Measurements from ENCODE around the gene BMP8A.

The BMP8A gene

GRCh38 chr1:39562886-39563285 is 71.5 kb downstream of the BMP8A start:
- no peaks in the 10 kb centered on the region for H3K4me1 ChIP-seq (ENCODE audit: control insufficient read depth, insufficient read depth, low read length, unreplicated experiment)
- peaks cover 74% of the 10 kb centered on the region for H3K36me3 ChIP-seq (ENCODE audit: insufficient read depth, low read length)
- no peak overlapping the region for H3K27ac ChIP-seq (ENCODE audit: low read depth, low read length)
- no peak overlapping the region for H2AFZ ChIP-seq (ENCODE audit: low read length, unreplicated experiment)
- H3K4me3 ChIP-seq (ENCODE audit: low read depth, low read length), result no peak overlapping the region
- no peaks in the 10 kb centered on the region for H3K27me3 ChIP-seq (ENCODE audit: insufficient read depth, low read length)
- peaks cover 12% of the 10 kb centered on the region for H3K79me2 ChIP-seq (ENCODE audit: control insufficient read depth, insufficient read depth, low read length, unreplicated experiment)

DNA sequence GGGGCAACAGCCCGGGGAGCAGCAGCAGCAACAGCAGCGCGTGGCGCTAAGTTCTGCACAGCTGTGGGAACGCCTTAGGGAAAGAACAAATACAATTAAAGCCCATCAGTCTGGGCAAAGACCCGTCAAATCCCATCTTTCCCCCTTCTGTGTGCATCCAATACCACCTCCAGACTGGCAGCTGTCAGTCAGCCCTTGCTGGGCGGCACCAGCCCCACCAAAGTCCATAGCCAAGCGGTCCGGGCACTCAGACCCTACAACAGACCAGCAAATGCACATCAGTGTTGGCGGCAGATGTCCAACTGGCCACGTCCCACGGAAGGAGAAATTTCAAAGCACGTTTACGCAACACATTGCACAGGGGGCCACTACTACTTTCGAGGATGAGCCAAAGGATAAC is 72.2 kb downstream of the BMP8A start:
- Histone ChIP-seq H3K36me3 (ENCODE audit: insufficient read depth, low read length) (peaks cover 75% of the 10 kb centered on the region), H3K4me3 (ENCODE audit: low read depth, low read length) (no peak overlapping the region), H2AFZ (ENCODE audit: low read length, unreplicated experiment) (no peak overlapping the region), H3K27me3 (ENCODE audit: insufficient read depth, low read length) (no peaks in the 10 kb centered on the region), H3K79me2 (ENCODE audit: control insufficient read depth, insufficient read depth, low read length, unreplicated experiment) (peaks cover 17% of the 10 kb centered on the region), H3K4me1 (ENCODE audit: control insufficient read depth, insufficient read depth, low read length, unreplicated experiment) (no peaks in the 10 kb centered on the region), H3K27ac (ENCODE audit: low read depth, low read length) (no peak overlapping the region)

- H3K36me3 ChIP-seq (ENCODE audit: insufficient read depth, low read length), result peaks cover 81% of the 10 kb centered on the region
- peaks cover 18% of the 10 kb centered on the region for H3K79me2 ChIP-seq (ENCODE audit: control insufficient read depth, insufficient read depth, low read length, unreplicated experiment)
Observed at GRCh38 chr1:39564340-39564739, 72.9 kb downstream of the BMP8A start.

DNA sequence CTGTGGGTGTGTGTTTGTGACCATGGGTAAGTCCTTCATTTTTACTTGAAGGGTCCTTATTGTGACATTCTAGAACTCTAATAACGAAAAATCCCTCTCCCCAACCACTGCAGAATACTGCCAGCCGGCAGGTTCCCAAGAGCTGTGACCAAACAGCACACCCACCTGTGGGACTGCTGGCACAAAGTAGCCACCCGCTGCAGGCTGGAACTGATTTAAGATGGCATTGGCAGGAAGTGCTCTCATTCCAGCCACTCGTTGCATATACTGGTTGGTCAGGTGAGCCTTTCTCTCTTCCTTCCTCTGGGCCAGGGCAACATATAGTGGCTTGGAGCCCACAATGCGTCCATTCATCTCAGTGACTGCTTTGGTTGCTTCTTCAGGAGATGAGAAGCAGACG is 73.5 kb downstream of the BMP8A start:
- Histone ChIP-seq H3K4me3 (ENCODE audit: low read depth, low read length) (no peak overlapping the region), H3K4me1 (ENCODE audit: control insufficient read depth, insufficient read depth, low read length, unreplicated experiment) (no peaks in the 10 kb centered on the region), H3K36me3 (ENCODE audit: insufficient read depth, low read length) (peaks cover 86% of the 10 kb centered on the region), H3K79me2 (ENCODE audit: control insufficient read depth, insufficient read depth, low read length, unreplicated experiment) (peaks cover 19% of the 10 kb centered on the region), H3K27ac (ENCODE audit: low read depth, low read length) (no peak overlapping the region), H2AFZ (ENCODE audit: low read length, unreplicated experiment) (no peak overlapping the region), H3K27me3 (ENCODE audit: insufficient read depth, low read length) (no peaks in the 10 kb centered on the region)

More at GRCh38 chr1:39564340-39564739, 72.9 kb downstream of the BMP8A start:
- no peak overlapping the region for H3K4me3 ChIP-seq (ENCODE audit: low read depth, low read length)
- H2AFZ ChIP-seq (ENCODE audit: low read length, unreplicated experiment), result no peak overlapping the region
- no peak overlapping the region for H3K27ac ChIP-seq (ENCODE audit: low read depth, low read length)
- H3K4me1 ChIP-seq (ENCODE audit: control insufficient read depth, insufficient read depth, low read length, unreplicated experiment), result no peaks in the 10 kb centered on the region
- no peaks in the 10 kb centered on the region for H3K27me3 ChIP-seq (ENCODE audit: insufficient read depth, low read length)

- H3K27ac ChIP-seq (ENCODE audit: low read depth, low read length), result no peak overlapping the region
- no peak overlapping the region for H2AFZ ChIP-seq (ENCODE audit: low read length, unreplicated experiment)
- peaks cover 35% of the 10 kb centered on the region for H3K79me2 ChIP-seq (ENCODE audit: control insufficient read depth, insufficient read depth, low read length, unreplicated experiment)
- peaks cover 84% of the 10 kb centered on the region for H3K36me3 ChIP-seq (ENCODE audit: insufficient read depth, low read length)
- H3K27me3 ChIP-seq (ENCODE audit: insufficient read depth, low read length), result no peaks in the 10 kb centered on the region
- no peak overlapping the region for H3K4me3 ChIP-seq (ENCODE audit: low read depth, low read length)
- no peaks in the 10 kb centered on the region for H3K4me1 ChIP-seq (ENCODE audit: control insufficient read depth, insufficient read depth, low read length, unreplicated experiment)
Observed at GRCh38 chr1:39566441-39567137, 75.2 kb downstream of the BMP8A start.

DNA sequence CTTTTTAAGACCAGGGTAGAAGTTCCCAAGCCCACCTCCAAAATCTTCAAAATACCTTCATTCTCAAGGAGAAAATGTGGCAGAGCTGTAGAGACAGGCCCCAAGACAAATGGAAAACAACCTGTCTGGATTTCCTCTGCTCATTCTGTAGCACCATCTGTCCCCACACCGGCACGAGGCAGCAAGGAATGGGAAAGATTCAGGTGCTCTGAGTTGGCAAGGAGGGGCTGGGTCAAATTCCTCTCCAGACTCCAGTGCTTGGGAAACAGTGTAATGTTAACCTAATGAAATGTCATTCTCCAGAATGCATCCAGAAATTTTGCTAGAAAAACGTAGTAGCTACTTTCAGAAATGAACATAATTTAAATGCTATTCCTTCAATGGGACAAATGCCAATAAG is 75.9 kb downstream of the BMP8A start:
- Histone ChIP-seq H3K4me1 (ENCODE audit: control insufficient read depth, insufficient read depth, low read length, unreplicated experiment) (no peaks in the 10 kb centered on the region), H3K27ac (ENCODE audit: low read depth, low read length) (no peak overlapping the region), H2AFZ (ENCODE audit: low read length, unreplicated experiment) (no peak overlapping the region), H3K4me3 (ENCODE audit: low read depth, low read length) (no peak overlapping the region), H3K36me3 (ENCODE audit: insufficient read depth, low read length) (peaks cover 84% of the 10 kb centered on the region), H3K79me2 (ENCODE audit: control insufficient read depth, insufficient read depth, low read length, unreplicated experiment) (peaks cover 43% of the 10 kb centered on the region), H3K27me3 (ENCODE audit: insufficient read depth, low read length) (no peaks in the 10 kb centered on the region)

- H3K4me3 ChIP-seq (ENCODE audit: low read depth, low read length), result no peak overlapping the region
- peaks cover 8% of the 10 kb centered on the region for H3K4me1 ChIP-seq (ENCODE audit: control insufficient read depth, insufficient read depth, low read length, unreplicated experiment)
- peaks cover 79% of the 10 kb centered on the region for H3K36me3 ChIP-seq (ENCODE audit: insufficient read depth, low read length)
- H3K27me3 ChIP-seq (ENCODE audit: insufficient read depth, low read length), result no peaks in the 10 kb centered on the region
- H3K79me2 ChIP-seq (ENCODE audit: control insufficient read depth, insufficient read depth, low read length, unreplicated experiment), result peaks cover 52% of the 10 kb centered on the region
- no peak overlapping the region for H2AFZ ChIP-seq (ENCODE audit: low read length, unreplicated experiment)
- H3K27ac ChIP-seq (ENCODE audit: low read depth, low read length), result no peak overlapping the region
Observed at GRCh38 chr1:39568208-39568607, 76.8 kb downstream of the BMP8A start.

DNA sequence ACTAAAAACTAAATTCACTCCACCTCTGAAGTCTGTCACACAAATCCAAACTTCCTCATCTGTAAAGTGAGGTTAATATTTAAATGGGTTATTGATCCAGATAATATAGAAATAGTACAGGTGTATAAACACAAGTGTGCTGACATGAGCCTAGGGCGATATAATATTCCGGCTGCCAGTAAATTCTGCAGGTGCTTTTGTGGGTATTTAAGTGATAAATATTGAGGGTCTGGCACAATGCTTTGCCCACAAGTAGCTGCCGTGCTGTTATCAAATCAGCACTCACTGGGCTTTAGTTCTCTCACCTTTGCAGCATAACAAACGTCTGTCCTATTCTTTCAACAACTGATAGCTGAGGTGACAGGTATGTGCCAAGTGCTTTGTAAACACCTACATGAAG is 77.6 kb downstream of the BMP8A start:
- H2AFZ ChIP-seq (ENCODE audit: low read length, unreplicated experiment), result no peak overlapping the region
- H3K4me3 ChIP-seq (ENCODE audit: low read depth, low read length), result no peak overlapping the region
- H3K27me3 ChIP-seq (ENCODE audit: insufficient read depth, low read length), result no peaks in the 10 kb centered on the region
- peaks cover 60% of the 10 kb centered on the region for H3K79me2 ChIP-seq (ENCODE audit: control insufficient read depth, insufficient read depth, low read length, unreplicated experiment)
- no peak overlapping the region for H3K27ac ChIP-seq (ENCODE audit: low read depth, low read length)
- peaks cover 75% of the 10 kb centered on the region for H3K36me3 ChIP-seq (ENCODE audit: insufficient read depth, low read length)
- peaks cover 17% of the 10 kb centered on the region for H3K4me1 ChIP-seq (ENCODE audit: control insufficient read depth, insufficient read depth, low read length, unreplicated experiment)

DNA sequence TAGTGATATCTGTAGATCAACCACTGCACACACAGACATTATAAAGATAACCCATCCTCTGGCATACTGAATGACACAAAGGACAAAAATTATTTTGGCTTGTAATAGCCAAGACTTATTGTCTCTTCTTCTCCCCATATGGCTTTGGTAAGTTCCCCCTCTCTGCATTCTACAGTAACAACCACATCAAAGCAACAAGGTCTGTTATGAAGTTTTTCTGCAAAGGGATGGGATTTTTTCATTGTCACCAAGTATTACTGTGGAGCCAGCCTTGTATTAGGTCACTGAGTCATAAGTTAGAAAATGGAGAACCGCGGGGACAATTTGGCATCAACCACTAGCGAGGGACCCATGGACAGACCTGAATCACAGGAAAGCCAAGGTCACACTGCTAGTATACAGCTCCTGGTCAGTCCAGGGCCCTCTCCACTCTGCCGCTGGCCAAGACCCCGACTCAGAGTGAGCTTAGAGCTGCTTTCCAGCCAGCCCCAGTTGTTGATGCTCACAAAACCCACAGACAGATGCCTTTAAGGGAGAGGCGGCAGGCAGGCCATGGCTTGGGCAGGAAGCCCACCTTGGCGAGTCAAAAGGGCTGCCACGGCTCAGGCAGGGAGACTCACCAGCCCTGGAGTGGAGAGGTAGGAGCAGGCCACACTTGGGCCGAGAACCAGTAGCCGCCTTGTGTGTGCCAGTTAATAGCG is 79.2 kb downstream of the BMP8A start:
- no peaks in the 10 kb centered on the region for H3K27me3 ChIP-seq (ENCODE audit: insufficient read depth, low read length)
- peaks cover 22% of the 10 kb centered on the region for H3K4me1 ChIP-seq (ENCODE audit: control insufficient read depth, insufficient read depth, low read length, unreplicated experiment)
- H3K36me3 ChIP-seq (ENCODE audit: insufficient read depth, low read length), result peaks cover 72% of the 10 kb centered on the region
- H3K79me2 ChIP-seq (ENCODE audit: control insufficient read depth, insufficient read depth, low read length, unreplicated experiment), result peaks cover 76% of the 10 kb centered on the region
- no peak overlapping the region for H3K27ac ChIP-seq (ENCODE audit: low read depth, low read length)
- H3K4me3 ChIP-seq (ENCODE audit: low read depth, low read length), result no peak overlapping the region
- H2AFZ ChIP-seq (ENCODE audit: low read length, unreplicated experiment), result no peak overlapping the region

DNA sequence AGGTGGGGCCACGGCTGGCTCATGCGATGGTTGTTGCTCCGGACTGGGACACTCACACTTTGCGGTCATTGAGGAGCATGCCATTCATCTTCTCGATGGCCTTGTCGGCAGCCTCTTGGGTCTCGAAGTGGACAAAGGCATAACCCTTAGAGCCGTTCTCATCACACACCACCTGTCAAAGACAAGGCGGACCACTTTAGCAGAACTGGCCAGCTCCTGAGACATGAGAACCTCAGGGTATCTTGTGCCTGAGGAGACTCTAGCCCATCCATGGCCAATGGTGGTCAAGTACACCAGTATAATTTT is 79.7 kb downstream of the BMP8A start:
- Histone ChIP-seq H3K36me3 (ENCODE audit: insufficient read depth, low read length) (peaks cover 68% of the 10 kb centered on the region), H3K27me3 (ENCODE audit: insufficient read depth, low read length) (no peaks in the 10 kb centered on the region), H3K79me2 (ENCODE audit: control insufficient read depth, insufficient read depth, low read length, unreplicated experiment) (peaks cover 78% of the 10 kb centered on the region), H3K4me1 (ENCODE audit: control insufficient read depth, insufficient read depth, low read length, unreplicated experiment) (peaks cover 22% of the 10 kb centered on the region), H3K27ac (ENCODE audit: low read depth, low read length) (no peak overlapping the region), H2AFZ (ENCODE audit: low read length, unreplicated experiment) (no peak overlapping the region), H3K4me3 (ENCODE audit: low read depth, low read length) (no peak overlapping the region)
